Loucy (cell line): ENCODE measurements around the gene CHRM2.

Experiments used
- H2AFZ ChIP-seq: fragments of 200-600 bp; sonication (generic); 2 replicates; pipeline ENCODE4 v1.6.0; 2016; ENCODE audit warnings: antibody characterized with exemption, mild to moderate bottlenecking, low read length, moderate library complexity
- H3F3A ChIP-seq: fragments of 200-600 bp; 2 replicates; pipeline ENCODE4 v1.6.0; 2016; ENCODE audit warnings: antibody characterized with exemption, low read depth, mild to moderate bottlenecking
- H3K27me3 ChIP-seq: fragments of 200-600 bp; sonication (generic); 2 replicates; pipeline ENCODE4 v1.6.1; 2014; ENCODE audit warnings: low read length, mild to moderate bottlenecking; ENCODE audit not compliant: insufficient read depth, poor library complexity, severe bottlenecking
- H3K36me3 ChIP-seq: fragments of 200-600 bp; sonication (generic); 2 replicates; pipeline ENCODE4 v1.6.1; 2016; ENCODE audit warnings: low read length; ENCODE audit not compliant: insufficient read depth
- H3K4me1 ChIP-seq: fragments of 200-600 bp; sonication (generic); 2 replicates; pipeline ENCODE4 v1.5.1; 2014; ENCODE audit warnings: low read length, mild to moderate bottlenecking; ENCODE audit not compliant: insufficient read depth, poor library complexity, severe bottlenecking
- H3K4me2 ChIP-seq: fragments of 200-600 bp; sonication (generic); 2 replicates; pipeline ENCODE4 v1.6.0; 2014; ENCODE audit warnings: antibody characterized with exemption, low read length, low read depth, mild to moderate bottlenecking; ENCODE audit not compliant: poor library complexity, severe bottlenecking
- H3K4me3 ChIP-seq: fragments of 200-600 bp; sonication (generic); 2 replicates; pipeline ENCODE4 v1.5.1; 2014; ENCODE audit warnings: low read length, mild to moderate bottlenecking, mixed read lengths; ENCODE audit not compliant: poor library complexity, severe bottlenecking
- H3K79me2 ChIP-seq: fragments of 200-600 bp; sonication (generic); 2 replicates; pipeline ENCODE4 v1.6.1; 2014; ENCODE audit warnings: low read length; ENCODE audit not compliant: insufficient read depth
- H3K9ac ChIP-seq: fragments of 200-600 bp; sonication (generic); 2 replicates; pipeline ENCODE4 v1.6.0; 2014; ENCODE audit warnings: mild to moderate bottlenecking, low read depth, low read length, moderate library complexity; ENCODE audit not compliant: poor library complexity, severe bottlenecking
- H3K9me2 ChIP-seq: fragments of 200-600 bp; sonication (generic); replicated peaks from 2 replicates; pipeline ENCODE4 v1.6.1; 2016; ENCODE audit warnings: low read depth, low read length, mixed read lengths
- H3K9me3 ChIP-seq: fragments of 200-600 bp; sonication (generic); 2 replicates; pipeline ENCODE4 v1.6.1; 2014; ENCODE audit warnings: mild to moderate bottlenecking, antibody characterized with exemption, low read length, low read depth; ENCODE audit not compliant: insufficient read depth
- H4K20me1 ChIP-seq: fragments of 200-600 bp; sonication (generic); 2 replicates; pipeline ENCODE4 v1.6.0; 2014; ENCODE audit warnings: antibody characterized with exemption, low read length, mild to moderate bottlenecking; ENCODE audit not compliant: insufficient read depth, poor library complexity, severe bottlenecking
- CTCF ChIP-seq: fragments of 200-600 bp; sonication (generic); conservative IDR thresholded peaks from 2 replicates; pipeline ENCODE4 v1.5.1; 2014; ENCODE audit warnings: mild to moderate bottlenecking, antibody characterized with exemption, low read length
- EZH2phosphoT487 ChIP-seq: fragments of 200-600 bp; IDR thresholded peaks from 2 replicates; pipeline ENCODE4 v1.6.1; 2018; ENCODE audit warnings: antibody characterized with exemption, mild to moderate bottlenecking, moderate library complexity, borderline replicate concordance

The CHRM2 gene

GRCh38 chr7:136993377-136993776 lies 124.9 kb downstream of the CHRM2 start:
- Histone ChIP-seq H3K9me3 (no peaks in the 10 kb centered on the region), H2AFZ (no peak overlapping the region), H3K9me2 (no peaks in the 10 kb centered on the region), H4K20me1 (no peaks in the 10 kb centered on the region), H3K36me3 (no peaks in the 10 kb centered on the region), H3F3A (no peaks in the 10 kb centered on the region), H3K79me2 (no peaks in the 10 kb centered on the region), H3K27me3 (no peaks in the 10 kb centered on the region), H3K4me2 (no peak overlapping the region), H3K4me1 (no peaks in the 10 kb centered on the region), H3K4me3 (no peak overlapping the region), H3K9ac (no peak overlapping the region)
- TF ChIP-seq EZH2phosphoT487 (no peak), CTCF (no peak)

GRCh38 chr7:136997735-136998134 lies 129.3 kb downstream of the CHRM2 start:
- Histone ChIP-seq H3F3A (no peaks in the 10 kb centered on the region), H3K4me1 (no peaks in the 10 kb centered on the region), H3K79me2 (no peaks in the 10 kb centered on the region), H3K4me2 (no peak overlapping the region), H3K4me3 (no peak overlapping the region), H3K36me3 (no peaks in the 10 kb centered on the region), H4K20me1 (no peaks in the 10 kb centered on the region), H3K9me3 (no peaks in the 10 kb centered on the region), H3K9ac (no peak overlapping the region), H3K9me2 (no peaks in the 10 kb centered on the region), H2AFZ (no peak overlapping the region), H3K27me3 (no peaks in the 10 kb centered on the region)
- TF ChIP-seq EZH2phosphoT487 = no peak
- no peak for TF ChIP-seq CTCF

GRCh38 chr7:136998495-136998894 lies 130.0 kb downstream of the CHRM2 start:
- no peaks in the 10 kb centered on the region for H3K4me1 ChIP-seq
- no peak overlapping the region for H3K9ac ChIP-seq
- no peaks in the 10 kb centered on the region for H3K27me3 ChIP-seq
- no peak for TF ChIP-seq EZH2phosphoT487
- TF ChIP-seq CTCF = no peak
- H3K36me3 ChIP-seq = no peaks in the 10 kb centered on the region
- H3K4me3 ChIP-seq = no peak overlapping the region
- no peak overlapping the region for H3K4me2 ChIP-seq
- H3K9me3 ChIP-seq = no peaks in the 10 kb centered on the region
- no peak overlapping the region for H2AFZ ChIP-seq
- H4K20me1 ChIP-seq = no peaks in the 10 kb centered on the region
- no peaks in the 10 kb centered on the region for H3K9me2 ChIP-seq
- H3K79me2 ChIP-seq = no peaks in the 10 kb centered on the region
- no peaks in the 10 kb centered on the region for H3F3A ChIP-seq
